ENCODE results near the gene PROSER1.
"Not testable (repeated sequence)": the region's sequence is repeated elsewhere in the genome, so short reads cannot be mapped to it uniquely, and the experiment has no call there.

DNA sequence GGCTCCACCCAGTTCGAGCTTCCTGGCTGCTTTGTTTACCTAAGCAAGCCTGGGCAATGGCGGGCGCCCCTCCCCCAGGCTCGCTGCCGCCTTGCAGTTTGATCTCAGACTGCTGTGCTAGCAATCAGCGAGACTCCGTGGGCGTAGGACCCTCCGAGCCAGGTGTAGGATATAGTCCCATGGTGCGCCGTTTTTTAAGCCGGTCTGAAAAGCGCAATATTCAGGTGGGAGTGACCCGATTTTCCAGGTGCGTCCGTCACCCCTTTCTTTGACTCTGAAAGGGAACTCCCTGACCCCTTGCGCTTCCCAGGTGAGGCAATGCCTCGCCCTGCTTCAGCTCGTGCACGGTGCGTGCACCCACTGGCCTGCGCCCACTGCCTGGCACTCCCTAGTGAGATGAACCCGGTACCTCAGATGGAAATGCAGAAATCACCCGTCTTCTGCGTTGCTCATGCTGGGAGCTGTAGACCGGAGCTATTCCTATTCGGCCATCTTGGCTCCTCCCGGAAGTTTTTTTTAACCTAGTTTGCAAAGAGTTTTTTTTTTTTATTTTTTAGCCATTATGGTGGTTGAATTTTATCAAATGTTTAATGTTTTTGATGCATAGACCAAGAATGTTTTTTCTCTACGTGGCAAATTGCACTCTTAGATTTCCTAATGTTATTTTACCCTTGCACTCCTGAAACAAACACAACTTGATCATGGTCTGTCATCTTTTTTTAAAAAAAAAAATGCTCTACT lies 31.3 kb downstream of the PROSER1 start:
- TF ChIP-seq POLR2A (IDR thresholded peaks at IDR 0.05); CTCF (IDR thresholded peaks at IDR 0.05 in 8 of 11, conservative IDR thresholded peaks at IDR 0.05 in 3 of 11): not testable (repeated sequence)

Measured in spleen (tissue), 7 donors.